NOMO-1 treated with dmso at 0.1 percent for 144 hours (cell line): ENCODE results near the gene INO80C.

ENCODE experiments used
- DNase-seq: peaks from one replicate; lab custom pipeline; 2025; ENCODE audit not compliant: unreplicated experiment; lab: John Stamatoyannopoulos, UW

INO80C gene

GRCh38 chr18:35497370-35498197 is at the start of gene INO80C:
INO80C (minus strand) TSS chr18:35497960; CDS start chr18:35497874, 86 bp downstream.
- peak; percentile 95 for DNase-seq

GRCh38 chr18:35547008-35547605 is 49.3 kb upstream of the INO80C start:
- no peak for DNase-seq

- DNase-seq: no peak
These were observed 44.6 kb upstream of the INO80C start for GRCh38 chr18:35542356-35542755.

GRCh38 chr18:35535297-35535696 is 37.5 kb upstream of the INO80C start:
- no peak for DNase-seq

GRCh38 chr18:35533916-35534405 is 36.2 kb upstream of the INO80C start:
- no peak for DNase-seq

- no peak for DNase-seq
These were observed 31.1 kb upstream of the INO80C start for GRCh38 chr18:35528749-35529274.

- DNase-seq: no peak
These were observed 28.8 kb upstream of the INO80C start for GRCh38 chr18:35526495-35527059.

- DNase-seq: no peak
These were observed 28.2 kb upstream of the INO80C start for GRCh38 chr18:35525795-35526494.

- DNase-seq: no peak
These were observed 26.5 kb upstream of the INO80C start for GRCh38 chr18:35524226-35524625.

- DNase-seq: no peak
These were observed 24.6 kb upstream of the INO80C start for GRCh38 chr18:35522130-35522959.

- no peak for DNase-seq
These were observed 23.4 kb upstream of the INO80C start for GRCh38 chr18:35521133-35521532.

- no peak for DNase-seq
These were observed 21.6 kb upstream of the INO80C start for GRCh38 chr18:35519148-35519899.

- DNase-seq: no peak
These were observed 20.0 kb upstream of the INO80C start for GRCh38 chr18:35517715-35518114.

- DNase-seq: no peak
These were observed 19.0 kb upstream of the INO80C start for GRCh38 chr18:35516789-35517188.

- no peak for DNase-seq
These were observed 18.6 kb upstream of the INO80C start for GRCh38 chr18:35516351-35516750.

GRCh38 chr18:35515460-35516130 is 17.8 kb upstream of the INO80C start:
- no peak for DNase-seq

- DNase-seq: no peak
These were observed 17.1 kb upstream of the INO80C start for GRCh38 chr18:35514752-35515459.

GRCh38 chr18:35514283-35514682 is 16.5 kb upstream of the INO80C start:
- DNase-seq: no peak
